GM12891 (cell line): Measurements from ENCODE around the gene CRY2.

Source experiments
- PAX5 ChIP-seq: IDR thresholded peaks from 2 replicates; pipeline ENCODE4 v1.6.1; 2011; ENCODE audit warnings: low read length, moderate library complexity, mild to moderate bottlenecking; ENCODE audit not compliant: insufficient read depth, severe bottlenecking
- POLR2A ChIP-seq: IDR thresholded peaks from 2 replicates; pipeline ENCODE4 v1.6.1; 2011; ENCODE audit warnings: low read depth, low read length, control low read depth
- POLR2AphosphoS5 ChIP-seq: IDR thresholded peaks from 2 replicates; pipeline ENCODE4 v1.6.1; 2011; ENCODE audit warnings: low read depth, low read length, control low read depth
- POU2F2 ChIP-seq: IDR thresholded peaks from 2 replicates; pipeline ENCODE4 v1.6.1; 2011; ENCODE audit warnings: low read depth, mild to moderate bottlenecking, control low read depth, low read length, moderate library complexity
- SPI1 ChIP-seq: IDR thresholded peaks from 2 replicates; pipeline ENCODE4 v1.6.1; 2011; ENCODE audit warnings: low read depth, low read length, control low read depth
- TAF1 ChIP-seq: IDR thresholded peaks from 2 replicates; pipeline ENCODE4 v1.6.1; 2011; ENCODE audit warnings: low read depth, low read length, control low read depth

DNA sequence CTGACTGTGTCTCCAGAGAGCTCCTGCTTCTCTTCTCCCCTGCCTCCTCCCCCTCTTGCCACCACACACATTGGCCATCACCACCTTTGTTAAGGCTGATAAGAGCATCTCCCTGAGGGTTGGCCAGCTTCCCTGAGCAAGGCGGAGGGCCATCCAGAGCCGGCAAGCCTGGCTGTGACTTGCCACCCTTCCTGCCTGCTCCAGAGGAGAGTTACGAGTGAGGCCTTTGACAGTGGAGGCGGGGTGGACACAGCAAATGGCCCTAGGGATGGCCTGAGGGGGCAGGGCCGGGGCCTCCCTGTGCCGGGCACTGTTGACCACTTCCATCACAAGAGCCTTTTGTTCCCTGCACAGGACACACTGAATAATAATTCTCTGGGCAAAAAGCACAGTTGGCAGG is 54.4 kb downstream of the CRY2 start:
- TF ChIP-seq POLR2A (no peak), PAX5 (no peak), POLR2AphosphoS5 (no peak), SPI1 (no peak), TAF1 (no peak), POU2F2 (no peak)
